GM19452 (cell line): Measurements from ENCODE around the gene SLC19A1.
"Not testable (repeated sequence)": the region's sequence is repeated elsewhere in the genome, so short reads cannot be mapped to it uniquely, and the experiment has no call there.

Experiments
- ATAC-seq: cut with Tn5 transposase; IDR thresholded peaks from one replicate; pipeline ENCODE4 v1.9.1; 2021; ENCODE audit not compliant: unreplicated experiment

Gene SLC19A1

GRCh38 chr21:45507523-45507875 lies 34.7 kb downstream of the SLC19A1 start:
- no peak for ATAC-seq

- ATAC-seq = no peak
These were observed 35.3 kb downstream of the SLC19A1 start for GRCh38 chr21:45506836-45507522.

DNA sequence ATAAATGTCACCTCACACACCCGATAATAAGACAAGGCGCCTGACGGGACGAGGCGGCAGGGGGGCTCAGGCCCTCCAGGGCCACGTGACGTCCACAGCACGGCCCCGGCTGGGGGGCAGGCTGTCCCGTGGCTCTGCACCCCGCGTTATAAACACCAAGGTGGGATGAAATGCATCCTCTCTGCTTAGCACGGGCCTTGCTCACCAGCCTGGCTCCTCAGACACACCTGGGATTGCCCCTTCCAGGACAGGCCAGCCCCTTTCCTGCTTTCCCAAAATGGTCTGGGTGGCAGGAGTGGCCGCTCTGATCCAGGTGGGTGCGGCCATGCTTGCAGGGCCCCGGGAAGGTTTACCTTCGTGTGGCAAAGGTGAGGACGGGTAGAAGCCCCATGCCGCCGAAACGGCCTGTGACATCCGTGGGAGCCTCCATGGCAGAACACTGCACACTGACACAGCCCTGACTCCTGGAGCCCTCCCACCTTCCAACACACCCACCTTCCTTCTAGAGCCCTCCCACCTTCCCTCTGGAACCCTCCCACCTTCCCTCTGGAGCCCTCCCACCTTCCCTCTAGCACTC lies 35.9 kb downstream of the SLC19A1 start:
- ATAC-seq = no peak

- ATAC-seq = no peak
These were observed 36.7 kb downstream of the SLC19A1 start for GRCh38 chr21:45505416-45506021.

DNA sequence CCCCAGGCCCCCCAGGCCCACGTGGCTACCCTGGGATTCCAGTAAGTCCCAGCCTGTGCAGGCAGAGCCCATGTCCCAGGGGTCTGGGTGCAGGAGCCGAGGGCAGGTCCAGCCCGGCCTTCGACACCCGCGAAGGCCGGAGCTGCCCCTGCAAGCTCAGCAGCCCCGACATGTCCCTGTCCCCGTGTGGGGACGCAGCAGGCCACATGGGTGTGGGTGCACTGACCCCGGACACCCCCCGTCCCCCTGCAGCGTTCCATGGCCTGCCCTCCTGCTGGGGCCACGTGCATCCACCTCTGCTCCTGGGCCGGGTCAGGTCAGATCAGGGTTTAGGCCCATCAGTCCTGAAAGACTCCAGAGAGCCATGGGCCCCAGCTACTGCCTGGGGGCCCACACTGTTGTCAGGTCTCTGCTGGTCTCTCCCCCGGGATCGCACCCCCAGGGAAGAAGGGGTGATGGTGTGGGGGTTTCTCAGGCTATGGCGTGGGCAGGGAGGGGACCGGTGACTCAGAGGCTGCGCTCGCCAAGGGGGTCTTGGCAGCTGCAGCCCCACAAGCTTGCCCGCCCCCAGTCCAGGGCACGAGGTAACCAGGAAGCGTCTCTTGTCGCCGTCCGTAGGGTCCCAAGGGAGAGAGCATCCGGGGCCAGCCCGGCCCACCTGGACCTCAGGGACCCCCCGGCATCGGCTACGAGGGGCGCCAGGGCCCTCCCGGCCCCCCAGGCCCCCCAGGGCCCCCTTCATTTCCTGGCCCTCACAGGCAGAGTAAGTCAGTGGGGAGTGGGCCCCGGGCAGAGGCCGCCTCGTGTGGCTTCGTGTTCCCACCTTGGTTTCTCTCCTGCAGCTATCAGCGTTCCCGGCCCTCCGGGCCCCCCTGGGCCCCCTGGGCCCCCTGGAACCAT lies 37.5 kb downstream of the SLC19A1 start:
- no peak for ATAC-seq

DNA sequence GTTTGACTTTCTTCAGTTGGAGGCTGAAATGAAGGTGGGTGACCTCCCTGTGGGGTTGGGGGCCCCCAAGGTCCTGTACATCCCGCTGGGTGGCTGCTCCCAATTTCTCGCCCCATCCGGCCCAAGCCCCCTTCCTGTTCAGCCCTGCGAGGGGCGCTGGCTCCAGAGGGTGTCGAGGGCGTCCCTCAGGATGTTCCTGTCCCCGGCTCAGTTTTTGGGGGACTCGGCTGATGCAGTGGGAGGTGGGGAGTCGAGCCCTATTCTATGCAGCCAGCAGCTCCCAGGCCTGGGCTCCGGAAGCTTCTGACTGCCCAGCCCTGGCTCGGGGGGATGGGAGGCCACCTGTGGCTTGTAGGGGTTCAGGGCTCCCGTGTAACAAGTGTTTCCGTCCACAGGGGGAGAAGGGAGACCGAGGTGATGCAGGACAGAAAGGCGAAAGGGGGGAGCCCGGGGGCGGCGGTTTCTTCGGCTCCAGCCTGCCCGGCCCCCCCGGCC lies 38.2 kb downstream of the SLC19A1 start:
- ATAC-seq = no peak

GRCh38 chr21:45503226-45503625 lies 39.0 kb downstream of the SLC19A1 start:
- ATAC-seq = not testable (repeated sequence)

DNA sequence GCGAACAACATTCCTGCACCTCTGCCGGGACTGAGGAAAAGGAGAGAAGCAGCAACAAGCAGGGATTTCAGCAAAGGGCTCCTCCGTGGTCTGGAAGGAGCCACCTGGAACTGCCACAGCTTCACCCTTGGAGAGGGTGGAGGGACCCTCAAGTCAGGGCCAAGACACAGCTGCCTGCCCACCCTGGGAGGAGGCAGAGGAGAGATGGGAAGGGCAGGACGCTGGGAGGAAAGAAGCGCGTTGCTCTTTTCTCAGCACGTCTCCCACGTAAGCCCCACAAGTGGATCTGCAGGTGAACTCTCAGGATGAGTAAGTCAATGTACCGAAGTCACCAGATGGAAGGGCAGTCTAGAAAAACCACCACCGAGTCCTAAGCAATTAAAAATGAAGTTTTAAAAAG lies 39.6 kb downstream of the SLC19A1 start:
- ATAC-seq = no peak

DNA sequence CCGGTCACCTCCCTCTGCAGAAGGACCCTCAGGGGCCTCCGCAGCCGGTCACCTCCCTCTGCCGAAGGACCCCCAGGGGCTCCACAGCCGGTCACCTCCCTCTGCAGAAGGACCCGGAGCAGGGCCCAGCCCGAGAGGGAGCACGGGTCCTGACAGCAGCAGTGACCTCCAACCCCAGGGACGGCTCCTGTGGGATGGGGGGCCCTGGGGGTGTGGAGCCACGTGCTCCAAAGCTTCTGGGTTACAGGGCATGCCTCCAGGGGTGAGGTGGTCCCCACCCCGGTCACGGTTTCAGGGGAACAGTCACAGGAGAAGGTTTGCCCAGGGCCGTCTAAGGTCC lies 40.3 kb downstream of the SLC19A1 start:
- no peak for ATAC-seq

- not testable (repeated sequence) for ATAC-seq
These were observed 40.9 kb downstream of the SLC19A1 start for GRCh38 chr21:45501081-45502005.

GRCh38 chr21:45499970-45500577 lies 42.2 kb downstream of the SLC19A1 start:
- no peak for ATAC-seq

DNA sequence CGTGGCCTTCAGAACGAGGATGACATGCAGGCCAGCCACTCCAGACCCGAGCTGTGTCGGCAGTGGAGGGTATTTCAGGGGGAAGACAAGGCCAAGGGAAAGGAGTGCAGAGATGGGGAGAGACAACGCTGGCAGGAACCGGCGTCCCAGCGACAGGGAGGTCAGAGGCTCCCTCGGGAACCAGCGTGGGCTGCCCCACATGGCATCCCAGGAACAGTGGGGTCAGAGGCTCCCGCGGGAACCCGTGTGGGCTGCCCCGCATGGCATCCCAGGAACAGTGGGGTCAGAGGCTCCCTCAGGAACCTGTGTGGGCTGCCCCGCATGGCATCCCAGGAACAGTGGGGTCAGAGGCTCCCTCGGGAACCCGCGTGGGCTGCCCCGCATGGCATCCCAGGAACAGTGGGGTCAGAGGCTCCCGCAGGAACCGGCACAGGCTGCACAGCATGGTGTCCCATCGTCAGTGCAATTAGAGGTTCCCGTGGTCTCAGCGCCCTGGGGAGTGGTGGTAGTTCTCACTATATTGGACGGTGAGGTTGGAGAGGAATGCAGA lies 43.0 kb downstream of the SLC19A1 start:
- ATAC-seq = no peak

DNA sequence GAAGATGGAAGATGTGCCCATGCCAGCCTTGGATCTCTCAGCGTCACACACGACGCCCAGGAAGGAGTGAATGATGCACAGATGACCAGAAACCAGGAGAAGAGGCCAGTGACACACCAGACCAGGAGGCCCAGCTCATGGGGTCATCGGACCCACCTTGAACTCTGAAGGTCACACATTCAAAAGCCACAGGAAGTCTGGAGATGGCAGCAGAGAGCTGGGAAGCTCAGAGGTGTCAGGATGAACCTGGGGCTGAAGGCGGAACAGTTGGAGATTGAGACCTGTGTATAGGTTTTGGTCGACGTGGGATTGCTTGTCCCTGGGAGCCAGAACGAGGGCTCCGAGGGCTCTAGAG lies 43.6 kb downstream of the SLC19A1 start:
- ATAC-seq = no peak

- no peak for ATAC-seq
These were observed 44.2 kb downstream of the SLC19A1 start for GRCh38 chr21:45497846-45498645.

- ATAC-seq = no peak
These were observed 45.0 kb downstream of the SLC19A1 start for GRCh38 chr21:45496968-45497845.

GRCh38 chr21:45496151-45496967 lies 45.9 kb downstream of the SLC19A1 start:
- ATAC-seq = no peak
